HK-2 (cell line): Measurements from ENCODE around the gene TMEM174.
"Not testable (repeated sequence)": the region's sequence is repeated elsewhere in the genome, so short reads cannot be mapped to it uniquely, and the experiment has no call there.

Experiments
- DNase-seq: peaks from one replicate; pipeline ENCODE4 v3.0.0-alpha.2; 2018; ENCODE audit not compliant: unreplicated experiment

TMEM174 gene

GRCh38 chr5:73193592-73193991 is 20.6 kb downstream of the TMEM174 start:
- DNase-seq = no peak

- DNase-seq = no peak
These were observed 23.2 kb downstream of the TMEM174 start for GRCh38 chr5:73196201-73196600.

- DNase-seq = no peak
These were observed 24.8 kb downstream of the TMEM174 start for GRCh38 chr5:73197637-73198257.

GRCh38 chr5:73198833-73199592 is 26.0 kb downstream of the TMEM174 start:
- DNase-seq = no peak

GRCh38 chr5:73199671-73200070 is 26.7 kb downstream of the TMEM174 start:
- DNase-seq = no peak

- DNase-seq = peak; percentile 86
These were observed 28.8 kb downstream of the TMEM174 start for GRCh38 chr5:73201547-73202513.

GRCh38 chr5:73204332-73204731 is 31.3 kb downstream of the TMEM174 start:
- no peak for DNase-seq

GRCh38 chr5:73204733-73205132 is 31.7 kb downstream of the TMEM174 start:
- DNase-seq = no peak

GRCh38 chr5:73205305-73205704 is 32.3 kb downstream of the TMEM174 start:
- DNase-seq = no peak

GRCh38 chr5:73207239-73207638 is 34.2 kb downstream of the TMEM174 start:
- not testable (repeated sequence) for DNase-seq

- DNase-seq = not testable (repeated sequence)
These were observed 36.1 kb downstream of the TMEM174 start for GRCh38 chr5:73209075-73209474.

GRCh38 chr5:73212693-73213092 is 39.7 kb downstream of the TMEM174 start:
- DNase-seq = not testable (repeated sequence)

- DNase-seq = no peak
These were observed 40.6 kb downstream of the TMEM174 start for GRCh38 chr5:73213566-73213998.

- DNase-seq = no peak
These were observed 41.3 kb downstream of the TMEM174 start for GRCh38 chr5:73214306-73214705.

- DNase-seq = no peak
These were observed 42.0 kb downstream of the TMEM174 start for GRCh38 chr5:73214996-73215395.

GRCh38 chr5:73215531-73215890 is 42.5 kb downstream of the TMEM174 start:
- DNase-seq = no peak

GRCh38 chr5:73215891-73216610 is 43.1 kb downstream of the TMEM174 start:
- peak; percentile 82 for DNase-seq

- DNase-seq = no peak
These were observed 45.7 kb downstream of the TMEM174 start for GRCh38 chr5:73218552-73219171.

- not testable (repeated sequence) for DNase-seq
These were observed 46.3 kb downstream of the TMEM174 start for GRCh38 chr5:73219336-73219735.

GRCh38 chr5:73221161-73221560 is 48.2 kb downstream of the TMEM174 start:
- DNase-seq = no peak

- no peak for DNase-seq
These were observed 48.7 kb downstream of the TMEM174 start for GRCh38 chr5:73221726-73222125.
